BLaER1 treated with 17β-estradiol and CSF1 and Interleukin-3, amounts not matched to agents 10 nM and 100 nM (cell line): ENCODE data around the gene NUDT14.
A peak's percentile ranks its signal among the peaks of the same experiment; 100 is the strongest.

Experiments used
- H3K27ac ChIP-seq, 11 experiments: shearing (Covaris generic); formaldehyde crosslinking; 2 replicates each; pipeline ENCODE4 v1.8.1; 2022
- H3K27me3 ChIP-seq, 11 experiments: shearing (Covaris generic); formaldehyde crosslinking; 2 replicates each; pipeline ENCODE4 v1.8.1; 2022
- H3K36me3 ChIP-seq, 11 experiments: shearing (Covaris generic); formaldehyde crosslinking; 2 replicates each; pipeline ENCODE4 v1.8.1; 2022
- H3K4me1 ChIP-seq, 10 experiments: shearing (Covaris generic); formaldehyde crosslinking; 2 replicates each; pipeline ENCODE4 v1.8.1; 2022
- H3K4me2 ChIP-seq, 11 experiments: shearing (Covaris generic); formaldehyde crosslinking; 2 replicates each; pipeline ENCODE4 v1.8.1; 2022
- H3K4me3 ChIP-seq, 10 experiments: shearing (Covaris generic); formaldehyde crosslinking; 2 replicates each; pipeline ENCODE4 v1.8.1; 2022
- H3K9ac ChIP-seq, 11 experiments: shearing (Covaris generic); formaldehyde crosslinking; 2 replicates each; pipeline ENCODE4 v1.8.1; 2022
- H3K9me3 ChIP-seq, 11 experiments: shearing (Covaris generic); formaldehyde crosslinking; replicated peaks in 1 of 11; 2 replicates each; pipeline ENCODE4 v1.8.1; 2022
- H4K20me1 ChIP-seq, 11 experiments: shearing (Covaris generic); formaldehyde crosslinking; 2 replicates each; pipeline ENCODE4 v1.8.1; 2022
- Cebpa-rat ChIP-seq, 11 experiments: shearing (Covaris generic); IDR thresholded peaks; 2 replicates each; pipeline ENCODE4 v1.8.1; 2022

NUDT14 gene

DNA sequence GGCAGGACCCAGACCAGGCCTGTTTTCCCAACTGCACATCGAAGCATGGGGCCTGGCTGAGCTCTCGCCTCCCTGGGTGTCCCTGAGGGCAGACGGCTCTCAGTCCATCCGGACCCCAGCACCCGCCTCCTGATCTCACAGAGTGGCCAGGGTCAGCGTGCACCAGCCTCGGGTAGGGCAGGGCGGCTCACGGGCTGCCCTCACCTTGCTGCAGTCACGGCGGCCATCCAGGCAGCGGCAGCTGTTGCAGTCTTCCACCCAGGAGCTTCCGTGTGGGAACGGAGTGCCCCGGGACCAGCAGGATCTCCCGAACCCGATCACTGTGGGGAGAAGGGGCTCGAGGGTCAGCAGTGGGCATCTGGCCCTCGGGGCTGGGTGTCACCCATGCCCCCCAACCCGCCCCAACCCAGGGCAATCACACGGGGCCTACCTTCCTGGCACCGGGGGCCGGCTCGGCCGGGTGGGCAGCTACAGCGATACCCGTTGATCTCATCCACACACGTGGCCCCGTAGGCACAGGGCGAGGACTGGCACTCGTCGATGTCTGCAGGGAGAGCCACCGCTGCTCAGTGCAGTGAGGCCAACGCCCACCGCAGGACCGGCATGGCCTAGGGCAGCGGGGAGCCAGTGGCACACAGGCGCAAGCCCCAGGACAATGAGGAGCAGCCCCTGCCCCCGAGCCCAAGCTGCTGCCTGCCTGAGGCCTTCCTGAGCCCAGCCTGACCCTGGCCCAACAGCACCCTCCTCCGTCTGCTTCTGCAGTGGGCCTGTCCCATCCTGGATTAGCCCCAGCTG is 34.7 kb downstream of the NUDT14 start:
- H3K9ac ChIP-seq = no peak overlapping the region
- H3K9me3 ChIP-seq = no peaks in the 10 kb centered on the region
- no peak overlapping the region for H3K4me3 ChIP-seq
- peaks cover 0 to 38% (median 2%) of the 10 kb centered on the region in 11 experiments; a peak in 10 of 22 replicates for H4K20me1 ChIP-seq
- no peaks in the 10 kb centered on the region for H3K27me3 ChIP-seq
- no peak for TF ChIP-seq Cebpa-rat (IDR thresholded peaks at IDR 0.05)
- H3K36me3 ChIP-seq = peaks cover 7 to 78% (median 32%) of the 10 kb centered on the region in 11 experiments; a peak in 18 of 22 replicates
- no peak overlapping the region for H3K4me2 ChIP-seq
- H3K27ac ChIP-seq = no peak overlapping the region
- H3K4me1 ChIP-seq = peaks cover 0 to 34% (median 22%) of the 10 kb centered on the region in 10 experiments; a peak in 16 of 20 replicates

DNA sequence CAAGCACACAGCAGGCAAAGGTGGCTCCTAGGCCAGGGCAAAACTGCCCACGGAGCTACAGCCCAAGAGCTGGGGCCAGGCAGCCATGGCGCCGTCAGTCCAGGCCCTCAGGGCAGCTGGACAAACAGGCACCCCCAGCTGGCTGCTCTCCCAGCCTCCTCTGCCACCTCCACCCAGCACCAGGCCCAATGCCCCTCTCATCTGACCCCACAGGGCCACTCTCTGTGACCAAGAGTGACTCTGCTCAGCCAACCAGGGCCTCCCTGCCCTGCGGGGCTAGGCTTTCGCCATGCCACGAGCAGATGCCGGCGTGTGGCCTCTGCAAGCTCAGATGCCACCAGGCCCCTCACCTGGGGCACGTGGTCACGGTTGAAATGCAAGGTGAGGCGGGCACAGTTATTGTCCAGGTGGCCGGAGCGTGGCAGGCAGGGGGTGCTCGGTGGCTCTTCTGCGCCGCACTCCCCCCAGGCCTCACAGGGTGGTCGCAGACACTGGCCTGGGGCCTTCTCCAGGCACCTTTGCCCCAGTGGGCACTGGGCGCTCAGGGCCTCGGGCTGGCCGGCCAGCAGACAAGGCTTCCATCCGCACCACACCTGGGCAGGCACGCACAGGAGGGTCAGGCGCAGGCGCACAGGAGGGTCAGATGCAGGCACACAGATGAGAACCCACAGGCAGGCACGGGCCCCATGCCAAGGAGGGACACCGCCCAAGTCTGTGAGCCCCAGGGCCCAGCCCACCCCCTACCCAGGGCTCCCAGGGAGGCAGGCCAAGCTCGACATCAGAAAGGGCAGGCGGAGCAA is 35.5 kb downstream of the NUDT14 start:
- peak overlapping the region in 8 of 11 experiments; percentile 42 to 74 (median 67); a peak in 8 of 22 replicates for H3K4me2 ChIP-seq
- no peaks in the 10 kb centered on the region for H3K27me3 ChIP-seq
- peaks cover 7 to 78% (median 34%) of the 10 kb centered on the region in 11 experiments; a peak in 18 of 22 replicates for H3K36me3 ChIP-seq
- H3K27ac ChIP-seq = peak overlapping the region in 2 of 11 experiments; percentile 21 to 55; a peak in 2 of 22 replicates
- H3K9me3 ChIP-seq = peaks cover 0 to 7% (median 1%) of the 10 kb centered on the region in 11 experiments; a peak in 11 of 22 replicates
- no peak overlapping the region for H3K4me3 ChIP-seq
- H4K20me1 ChIP-seq = peaks cover 0 to 32% (median 0%) of the 10 kb centered on the region in 11 experiments; a peak in 5 of 22 replicates
- peaks cover 0 to 29% (median 19%) of the 10 kb centered on the region in 10 experiments; a peak in 15 of 20 replicates for H3K4me1 ChIP-seq
- peak overlapping the region in 4 of 11 experiments; percentile 24 to 56 (median 42); a peak in 5 of 22 replicates for H3K9ac ChIP-seq
- TF ChIP-seq Cebpa-rat (IDR thresholded peaks at IDR 0.05) = no peak

- no peak for TF ChIP-seq Cebpa-rat (IDR thresholded peaks at IDR 0.05)
- Histone ChIP-seq H3K4me2 (peak overlapping the region in 9 of 11 experiments; percentile 31 to 74 (median 64); a peak in 18 of 22 replicates), H3K9me3 (peaks cover 6 to 15% (median 9%) of the 10 kb centered on the region in 11 experiments), H3K9ac (peak overlapping the region in 6 of 11 experiments; percentile 22 to 56 (median 34); a peak in 9 of 22 replicates), H3K27ac (peak overlapping the region in 5 of 11 experiments; percentile 10 to 55 (median 17); a peak in 6 of 22 replicates), H3K4me1 (peaks cover 0 to 25% (median 18%) of the 10 kb centered on the region in 10 experiments; a peak in 15 of 20 replicates), H4K20me1 (peaks cover 0 to 27% (median 0%) of the 10 kb centered on the region in 11 experiments; a peak in 5 of 22 replicates), H3K27me3 (no peaks in the 10 kb centered on the region), H3K36me3 (peaks cover 8 to 81% (median 41%) of the 10 kb centered on the region in 11 experiments; a peak in 21 of 22 replicates), H3K4me3 (no peak overlapping the region)
These were observed 36.3 kb downstream of the NUDT14 start for GRCh38 chr14:105144666-105145380.

GRCh38 chr14:105144026-105144665 is 37.0 kb downstream of the NUDT14 start:
- Histone ChIP-seq H3K4me3 (no peak overlapping the region), H3K36me3 (peaks cover 13 to 87% (median 47%) of the 10 kb centered on the region in 11 experiments; a peak in 21 of 22 replicates), H3K9me3 (peaks cover 12 to 21% (median 15%) of the 10 kb centered on the region in 11 experiments), H3K4me2 (peak overlapping the region in 9 of 11 experiments; percentile 31 to 74 (median 64); a peak in 17 of 22 replicates), H3K4me1 (peaks cover 0 to 21% (median 18%) of the 10 kb centered on the region in 10 experiments; a peak in 15 of 20 replicates), H3K27me3 (no peaks in the 10 kb centered on the region), H4K20me1 (peaks cover 0 to 27% (median 0%) of the 10 kb centered on the region in 11 experiments; a peak in 5 of 22 replicates), H3K9ac (peak overlapping the region in 4 of 11 experiments; percentile 22 to 56 (median 38); a peak in 6 of 22 replicates), H3K27ac (peak overlapping the region in 5 of 11 experiments; percentile 10 to 55 (median 23); a peak in 8 of 22 replicates)
- TF ChIP-seq Cebpa-rat (IDR thresholded peaks at IDR 0.05) = no peak

GRCh38 chr14:105143451-105144025 is 37.6 kb downstream of the NUDT14 start:
- Histone ChIP-seq H3K4me2 (no peak overlapping the region; a peak in 1 of 22 replicates), H3K4me1 (peaks cover 0 to 24% (median 20%) of the 10 kb centered on the region in 10 experiments; a peak in 15 of 20 replicates), H4K20me1 (peaks cover 0 to 27% (median 0%) of the 10 kb centered on the region in 11 experiments; a peak in 4 of 22 replicates), H3K9ac (no peak overlapping the region), H3K9me3 (peaks cover 12 to 22% (median 15%) of the 10 kb centered on the region in 11 experiments), H3K4me3 (no peak overlapping the region), H3K27ac (peak overlapping the region in 2 of 11 experiments; percentile 25 to 51; a peak in 3 of 22 replicates), H3K27me3 (no peaks in the 10 kb centered on the region), H3K36me3 (peaks cover 13 to 84% (median 47%) of the 10 kb centered on the region in 11 experiments; a peak in 21 of 22 replicates)
- TF ChIP-seq Cebpa-rat (IDR thresholded peaks at IDR 0.05) = no peak

GRCh38 chr14:105142651-105143450 is 38.3 kb downstream of the NUDT14 start:
- H3K9me3 ChIP-seq = peaks cover 12 to 22% (median 15%) of the 10 kb centered on the region in 11 experiments
- H3K4me2 ChIP-seq = no peak overlapping the region
- no peak for TF ChIP-seq Cebpa-rat (IDR thresholded peaks at IDR 0.05)
- no peaks in the 10 kb centered on the region for H3K27me3 ChIP-seq
- no peak overlapping the region for H3K9ac ChIP-seq
- H3K4me1 ChIP-seq = peaks cover 1 to 31% (median 26%) of the 10 kb centered on the region in 10 experiments; a peak in 17 of 20 replicates
- H3K36me3 ChIP-seq = peaks cover 13 to 77% (median 45%) of the 10 kb centered on the region in 11 experiments; a peak in 21 of 22 replicates
- H3K4me3 ChIP-seq = no peak overlapping the region
- peak overlapping the region in 1 of 11 experiments; percentile 25; a peak in 1 of 22 replicates for H3K27ac ChIP-seq
- peaks cover 0 to 27% (median 0%) of the 10 kb centered on the region in 11 experiments; a peak in 4 of 22 replicates for H4K20me1 ChIP-seq
